Endothelial cell of umbilical vein (primary cell): ENCODE measurements around the gene UPF1. TPM values are rescaled to one million over a fixed set of nuclear protein-coding genes. Genes with fewer than 3 reads are reported as not detected.

ENCODE experiments used
- BruUV-seq: library from RNA; stranded (reverse); fragments of 400-500 nt; replicated peaks from 2 replicates; lab custom pipeline; 2021; lab: Mats Ljungman, UMichigan
- CTCF ChIA-PET: fragments of 300-600, 350-600 bp; sonication (Branson Sonifier 250); formaldehyde crosslinking; loops from one replicate; lab custom pipeline; 2021; ENCODE audit warnings: antibody characterized with exemption, inconsistent platforms; lab: Charles Lee
- POLR2A ChIA-PET: fragments of 300-600, 350-600 bp; sonication (Branson Sonifier 250); formaldehyde crosslinking; loops from one replicate; lab custom pipeline; 2021; ENCODE audit warnings: antibody characterized with exemption, inconsistent platforms; lab: Charles Lee
- DNase-seq: peaks from one replicate; pipeline ENCODE4 v3.0.0-alpha.2; 2011; ENCODE audit warnings: low read depth, low spot score
- FAIRE-seq: peaks from 2 replicates; lab custom pipeline; 2011; peaks lifted over from hg19 to GRCh38; lab: Jason Lieb, UNC
- H2AFZ ChIP-seq: 2 replicates; pipeline ENCODE4 v1.6.0; 2012; ENCODE audit warnings: low read depth, low read length, control low read depth, inconsistent platforms
- H3K27ac ChIP-seq: 2 replicates; pipeline ENCODE4 v1.5.1; 2011; ENCODE audit warnings: low read depth, mild to moderate bottlenecking, control low read depth, low read length, moderate library complexity; ENCODE audit not compliant: insufficient read depth
- H3K27me3 ChIP-seq, 2 experiments: 2 replicates each; pipeline versions ENCODE4 v1.6.0 to v1.6.1; 2011; ENCODE audit warnings: low read length in 2 of 2, mixed read lengths in 1 of 2; ENCODE audit not compliant: control insufficient read depth in 2 of 2, insufficient read depth in 2 of 2
- H3K36me3 ChIP-seq, 2 experiments: 2 replicates in 1 of 2; 3 replicates in 1 of 2; pipeline ENCODE4 v1.5.1; 2011; ENCODE audit warnings: low read length in 2 of 2, mild to moderate bottlenecking in 1 of 2, moderate library complexity in 1 of 2; ENCODE audit not compliant: control insufficient read depth in 2 of 2, insufficient read depth in 2 of 2; ENCODE audit errors: extremely low read depth in 1 of 2
- H3K4me1 ChIP-seq: 3 replicates; pipeline ENCODE4 v1.5.1; 2011; ENCODE audit warnings: mild to moderate bottlenecking, low read length; ENCODE audit not compliant: control insufficient read depth, insufficient read depth; ENCODE audit errors: extremely low read depth
- H3K4me2 ChIP-seq: 2 replicates; pipeline ENCODE4 v1.6.1; 2011; ENCODE audit warnings: low read length, control low read depth, mixed read lengths; ENCODE audit not compliant: insufficient read depth
- H3K4me3 ChIP-seq, 3 experiments: fragments of 200-600 bp in 1 of 3; sonication (generic), shearing (Covaris generic) in 1 of 3; replicated peaks in 1 of 3; 2 replicates each; pipeline ENCODE4 v1.5.1; 2011 to 2016; ENCODE audit warnings: control low read depth in 3 of 3, low read length in 3 of 3, mild to moderate bottlenecking in 2 of 3, inconsistent platforms in 1 of 3, low read depth in 1 of 3, moderate library complexity in 1 of 3; ENCODE audit not compliant: insufficient read depth in 1 of 3
- H3K79me2 ChIP-seq: 2 replicates; pipeline ENCODE4 v1.6.0; 2012; ENCODE audit warnings: low read length, inconsistent platforms; ENCODE audit not compliant: control insufficient read depth, insufficient read depth
- H3K9ac ChIP-seq: replicated peaks from 2 replicates; pipeline ENCODE3; 2011; ENCODE audit warnings: low read length, control low read depth; ENCODE audit not compliant: insufficient read depth; ENCODE audit errors: extremely low read depth
- H3K9me1 ChIP-seq: replicated peaks from 3 replicates; pipeline ENCODE4 v1.6.0; 2011; ENCODE audit warnings: mild to moderate bottlenecking, low read length; ENCODE audit not compliant: control insufficient read depth, insufficient read depth; ENCODE audit errors: extremely low read depth
- H3K9me3 ChIP-seq: replicated peaks from 2 replicates; pipeline ENCODE4 v1.5.1; 2012; ENCODE audit warnings: low read length, inconsistent platforms; ENCODE audit not compliant: control insufficient read depth, insufficient read depth
- H4K20me1 ChIP-seq: replicated peaks from 2 replicates; pipeline ENCODE3; 2011; ENCODE audit warnings: mild to moderate bottlenecking, low read length; ENCODE audit not compliant: control insufficient read depth, insufficient read depth; ENCODE audit errors: extremely low read depth
- EZH2 ChIP-seq: IDR thresholded peaks from 2 replicates; pipeline ENCODE4 v1.6.1; 2012; ENCODE audit warnings: borderline replicate concordance, low read depth, mild to moderate bottlenecking, moderate library complexity, low read length, inconsistent platforms; ENCODE audit not compliant: severe bottlenecking
- GATA2 ChIP-seq: IDR thresholded peaks from 2 replicates; pipeline ENCODE4 v1.7.0; 2011; ENCODE audit warnings: low read depth, mild to moderate bottlenecking, moderate library complexity, mixed read lengths, low read length; ENCODE audit not compliant: insufficient read length, insufficient read depth
- JUN ChIP-seq: IDR thresholded peaks from 2 replicates; pipeline ENCODE4 v1.6.1; 2011; ENCODE audit warnings: borderline replicate concordance, low read depth; ENCODE audit not compliant: insufficient read length, insufficient read depth
- MYC ChIP-seq: IDR thresholded peaks from one replicate; pipeline ENCODE4 v1.6.1; 2011; ENCODE audit warnings: mild to moderate bottlenecking, low read depth, low read length
- POLR2A ChIP-seq: IDR thresholded peaks from 2 replicates; pipeline ENCODE4 v1.6.1; 2012; ENCODE audit warnings: low read depth, mild to moderate bottlenecking, control low read depth, low read length
- POLR2AphosphoS5 ChIP-seq: IDR thresholded peaks from 2 replicates; pipeline ENCODE4 v1.6.1; 2012; ENCODE audit warnings: low read depth, mild to moderate bottlenecking, control low read depth, low read length, moderate library complexity; ENCODE audit not compliant: insufficient read depth
- dilution Hi-C: fragments of 300-500 bp; cut with MboI; formaldehyde crosslinking; loops from one replicate; pipeline ENCODE4 v1.15.0; 2019; ENCODE audit warnings: low sequenced_read_pairs; ENCODE audit not compliant: extremely low pct_ligation_motif_present
- intact Hi-C: fragments of 100-400 bp; cut with micrococcal nuclease; formaldehyde crosslinking; loops from one replicate; pipeline ENCODE4 v1.10.0; 2022
- polyA plus RNA-seq, 4 experiments: library from polyadenylated mRNA; depleted of rRNA in 3 of 4; stranded (reverse) in 3 of 4; unstranded in 1 of 4; fragments of >200 nt; gene quantifications; 2 replicates each; pipeline versions ENCODE4 v1.2.1 to v1.2.3, GENCODE V29; 2011 to 2012; ENCODE audit warnings: missing spikeins in 1 of 4
- total RNA-seq: library from RNA; stranded (reverse); gene quantifications from 2 replicates; pipeline ENCODE4 v1.2.3, GENCODE V29; 2021

UPF1 gene
- total and polyA plus RNA-seq, 2 donors (not counting 3 experiments of a cell fraction or from before 2014, with no cell fraction given): 65.9 to 68.2 TPM

- Histone ChIP-seq H3K4me2 (no peak overlapping the region), H3K9ac (no peak overlapping the region), H2AFZ (no peak overlapping the region), H3K36me3 (no peaks in the 10 kb centered on the region), H3K9me3 (no peaks in the 10 kb centered on the region), H3K27me3 (peaks cover 10 to 12% of the 10 kb centered on the region in 2 experiments), H3K27ac (no peak overlapping the region), H4K20me1 (no peaks in the 10 kb centered on the region), H3K79me2 (no peaks in the 10 kb centered on the region), H3K4me1 (no peaks in the 10 kb centered on the region), H3K9me1 (no peaks in the 10 kb centered on the region), H3K4me3 (no peak overlapping the region)
- CTCF ChIA-PET: interaction anchor here (0.5 kb wide), 1 partner anchor 116 kb away, joined by 3 read pairs; no protein-coding TSS in a partner anchor
- FAIRE-seq (no peak), DNase-seq (no peak)
- TF ChIP-seq POLR2AphosphoS5: no peak
- no peak for TF ChIP-seq MYC
- no peak for TF ChIP-seq JUN
- no peak for TF ChIP-seq POLR2A
- no peak for TF ChIP-seq GATA2
- intact Hi-C loops (no loop called here), dilution Hi-C loops (no loop called here)
- POLR2A ChIA-PET: no interaction called here
- BruUV-seq: no TSS peak
Measured at GRCh38 chr19:18798384-18799352, 33.1 kb upstream of the UPF1 start.

GRCh38 chr19:18799389-18799970 lies 32.3 kb upstream of the UPF1 start:
- H4K20me1 ChIP-seq: no peaks in the 10 kb centered on the region
- no peak for FAIRE-seq

More at GRCh38 chr19:18799389-18799970, 32.3 kb upstream of the UPF1 start:
- H3K9me3 ChIP-seq: no peaks in the 10 kb centered on the region
- dilution Hi-C loops: no loop called here
- ChIA-PET POLR2A (no interaction called here), CTCF (no interaction called here)
- TF ChIP-seq GATA2 (no peak), EZH2 (no peak), MYC (no peak), POLR2A (no peak)
- no peak overlapping the region for H3K9ac ChIP-seq
- DNase-seq: no peak
- H3K27me3 ChIP-seq: peaks cover 10 to 12% of the 10 kb centered on the region in 2 experiments
- BruUV-seq: no TSS peak
- no peak overlapping the region for H3K4me2 ChIP-seq
- no peaks in the 10 kb centered on the region for H3K36me3 ChIP-seq
- intact Hi-C loops: no loop called here
- no peak overlapping the region for H3K4me3 ChIP-seq
- no peaks in the 10 kb centered on the region for H3K4me1 ChIP-seq
- H2AFZ ChIP-seq: no peak overlapping the region
- H3K27ac ChIP-seq: no peak overlapping the region
- no peaks in the 10 kb centered on the region for H3K9me1 ChIP-seq
- no peaks in the 10 kb centered on the region for H3K79me2 ChIP-seq
